ENCODE results near the gene MYO1G.
"Not testable (repeated sequence)": the region's sequence is repeated elsewhere in the genome, so short reads cannot be mapped to it uniquely, and the experiment has no call there.

MYO1G gene

GRCh38 chr7:44936322-44936721, 42.5 kb downstream of the MYO1G start:
- Histone ChIP-seq H3K79me1 (ENCODE audit: low read length) (no peaks in the 10 kb centered on the region), H2AK5ac (ENCODE audit: low read length) (no peak overlapping the region), H3K9ac (ENCODE audit: low read length) (no peak overlapping the region), H2AFZ (ENCODE audit: insufficient read depth, low read length, poor library complexity) (no peak overlapping the region), H2BK120ac (ENCODE audit: insufficient read depth, low read length, poor library complexity) (no peak overlapping the region), H4K8ac (ENCODE audit: low read depth, low read length) (no peak overlapping the region), H3K79me2 (ENCODE audit: control insufficient read depth, insufficient read depth, low read length, poor library complexity) (no peaks in the 10 kb centered on the region), H3K36me3 (ENCODE audit: control insufficient read depth in 1 of 2, insufficient read depth in 2 of 2, low read length in 2 of 2) (no peaks in the 10 kb centered on the region), H2BK5ac (ENCODE audit: low read depth, low read length, poor library complexity) (no peak overlapping the region), H3K23ac (ENCODE audit: low read length) (no peak overlapping the region), H3K4ac (ENCODE audit: low read depth, low read length) (no peak overlapping the region), H3K9me3 (ENCODE audit: insufficient read depth, low read depth, low read length) (no peaks in the 10 kb centered on the region), H3K4me3 (ENCODE audit: low read depth, low read length) (no peak overlapping the region), H4K91ac (ENCODE audit: low read depth, low read length) (no peak overlapping the region), H3K14ac (ENCODE audit: low read length) (no peak overlapping the region), H2BK12ac (ENCODE audit: low read length) (no peak overlapping the region), H3K18ac (ENCODE audit: low read length) (no peak overlapping the region), H3K4me1 (ENCODE audit: control insufficient read depth in 1 of 2, insufficient read depth in 2 of 2, low read length in 2 of 2) (no peaks in the 10 kb centered on the region), H3K27ac (ENCODE audit: low read depth, low read length) (no peak overlapping the region), H4K12ac (ENCODE audit: low read depth, low read length) (no peak overlapping the region), H3K4me2 (ENCODE audit: low read length) (no peak overlapping the region), H3K27me3 (ENCODE audit: insufficient read depth, low read length) (peaks cover 4% of the 10 kb centered on the region)
- no peak for DNase-seq
- no CpG with 5 or more reads among the region's 5 CpGs for WGBS (ENCODE audit: extremely low coverage, insufficient coverage, insufficient read length)

DNA sequence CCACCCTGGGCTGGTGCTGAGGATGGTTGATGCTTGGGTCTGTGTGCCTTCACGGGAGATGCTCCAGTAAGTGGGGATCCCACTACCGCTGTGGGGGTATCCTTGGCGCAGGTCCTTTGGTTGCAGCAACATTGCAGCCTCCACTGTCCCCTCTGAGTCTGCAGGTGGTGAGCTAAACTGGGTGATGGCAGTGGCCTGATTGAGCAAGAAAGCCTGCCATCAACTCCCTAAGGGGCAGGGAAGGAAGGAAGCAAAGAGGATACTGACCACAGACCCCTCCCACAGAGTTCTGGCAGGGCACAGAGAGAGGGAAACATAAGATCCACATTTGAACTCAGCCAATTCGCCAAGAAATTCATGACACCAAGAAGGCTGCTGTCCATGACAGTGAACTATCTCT, 43.2 kb downstream of the MYO1G start:
- H2AFZ ChIP-seq (ENCODE audit: insufficient read depth, low read length, poor library complexity): no peak overlapping the region
- H3K4me3 ChIP-seq (ENCODE audit: low read depth, low read length): no peak overlapping the region
- H3K4me2 ChIP-seq (ENCODE audit: low read length): no peak overlapping the region
- H4K91ac ChIP-seq (ENCODE audit: low read depth, low read length): no peak overlapping the region
- H3K4ac ChIP-seq (ENCODE audit: low read depth, low read length): no peak overlapping the region
- no peak overlapping the region for H2BK120ac ChIP-seq (ENCODE audit: insufficient read depth, low read length, poor library complexity)
- no peak overlapping the region for H3K14ac ChIP-seq (ENCODE audit: low read length)
- no peak overlapping the region for H3K27ac ChIP-seq (ENCODE audit: low read depth, low read length)
- no peak overlapping the region for H2BK5ac ChIP-seq (ENCODE audit: low read depth, low read length, poor library complexity)
- H2BK12ac ChIP-seq (ENCODE audit: low read length): no peak overlapping the region
- peaks cover 4% of the 10 kb centered on the region for H3K27me3 ChIP-seq (ENCODE audit: insufficient read depth, low read length)
- no CpG with 5 or more reads among the region's 4 CpGs for WGBS (ENCODE audit: extremely low coverage, insufficient coverage, insufficient read length)
- no peaks in the 10 kb centered on the region for H3K36me3 ChIP-seq (ENCODE audit: control insufficient read depth in 1 of 2, insufficient read depth in 2 of 2, low read length in 2 of 2)
- DNase-seq: no peak
- no peaks in the 10 kb centered on the region for H3K79me1 ChIP-seq (ENCODE audit: low read length)
- no peak overlapping the region for H3K18ac ChIP-seq (ENCODE audit: low read length)
- no peaks in the 10 kb centered on the region for H3K9me3 ChIP-seq (ENCODE audit: insufficient read depth, low read depth, low read length)
- H4K8ac ChIP-seq (ENCODE audit: low read depth, low read length): no peak overlapping the region
- H3K9ac ChIP-seq (ENCODE audit: low read length): no peak overlapping the region
- H4K12ac ChIP-seq (ENCODE audit: low read depth, low read length): no peak overlapping the region
- H3K4me1 ChIP-seq (ENCODE audit: control insufficient read depth in 1 of 2, insufficient read depth in 2 of 2, low read length in 2 of 2): no peaks in the 10 kb centered on the region
- no peak overlapping the region for H2AK5ac ChIP-seq (ENCODE audit: low read length)
- no peak overlapping the region for H3K23ac ChIP-seq (ENCODE audit: low read length)
- H3K79me2 ChIP-seq (ENCODE audit: control insufficient read depth, insufficient read depth, low read length, poor library complexity): no peaks in the 10 kb centered on the region

DNA sequence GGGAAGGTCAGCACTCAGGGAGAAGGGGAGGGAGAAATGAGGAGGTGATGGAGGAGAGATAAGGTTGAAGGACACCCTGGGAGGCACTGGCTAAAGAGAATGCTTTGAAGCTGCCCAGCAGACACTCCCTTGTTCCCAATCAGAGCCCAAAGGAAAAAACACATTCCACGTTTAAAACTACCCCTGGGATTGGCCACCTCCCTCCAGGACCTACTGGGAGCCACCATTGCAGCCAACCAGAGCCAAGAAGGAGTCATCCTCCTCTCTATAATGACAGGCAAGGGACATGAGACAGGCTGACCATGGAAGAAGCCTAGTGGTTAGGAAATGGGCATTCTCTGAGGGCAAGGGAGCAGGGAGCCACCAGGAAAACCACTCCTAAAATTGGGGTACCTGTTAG, 43.8 kb downstream of the MYO1G start:
- H4K12ac ChIP-seq (ENCODE audit: low read depth, low read length): no peak overlapping the region
- no CpG with 5 or more reads among the region's 1 CpG for WGBS (ENCODE audit: extremely low coverage, insufficient coverage, insufficient read length)
- H3K27ac ChIP-seq (ENCODE audit: low read depth, low read length): no peak overlapping the region
- no peak overlapping the region for H3K4me2 ChIP-seq (ENCODE audit: low read length)
- no peaks in the 10 kb centered on the region for H3K4me1 ChIP-seq (ENCODE audit: control insufficient read depth in 1 of 2, insufficient read depth in 2 of 2, low read length in 2 of 2)
- no peak overlapping the region for H3K9ac ChIP-seq (ENCODE audit: low read length)
- H3K79me1 ChIP-seq (ENCODE audit: low read length): no peaks in the 10 kb centered on the region
- no peak overlapping the region for H2AFZ ChIP-seq (ENCODE audit: insufficient read depth, low read length, poor library complexity)
- H3K9me3 ChIP-seq (ENCODE audit: insufficient read depth, low read depth, low read length): no peaks in the 10 kb centered on the region
- no peak overlapping the region for H2BK5ac ChIP-seq (ENCODE audit: low read depth, low read length, poor library complexity)
- no peak overlapping the region for H3K23ac ChIP-seq (ENCODE audit: low read length)
- H3K18ac ChIP-seq (ENCODE audit: low read length): no peak overlapping the region
- peaks cover 4% of the 10 kb centered on the region for H3K27me3 ChIP-seq (ENCODE audit: insufficient read depth, low read length)
- H3K79me2 ChIP-seq (ENCODE audit: control insufficient read depth, insufficient read depth, low read length, poor library complexity): no peaks in the 10 kb centered on the region
- H3K4ac ChIP-seq (ENCODE audit: low read depth, low read length): no peak overlapping the region
- no peak overlapping the region for H2AK5ac ChIP-seq (ENCODE audit: low read length)
- no peaks in the 10 kb centered on the region for H3K36me3 ChIP-seq (ENCODE audit: control insufficient read depth in 1 of 2, insufficient read depth in 2 of 2, low read length in 2 of 2)
- peak in 1 of 2 donors; percentile 12 for DNase-seq
- no peak overlapping the region for H4K91ac ChIP-seq (ENCODE audit: low read depth, low read length)
- H4K8ac ChIP-seq (ENCODE audit: low read depth, low read length): no peak overlapping the region
- H3K4me3 ChIP-seq (ENCODE audit: low read depth, low read length): no peak overlapping the region
- no peak overlapping the region for H2BK12ac ChIP-seq (ENCODE audit: low read length)
- no peak overlapping the region for H3K14ac ChIP-seq (ENCODE audit: low read length)
- H2BK120ac ChIP-seq (ENCODE audit: insufficient read depth, low read length, poor library complexity): no peak overlapping the region

GRCh38 chr7:44934510-44934909, 44.3 kb downstream of the MYO1G start:
- not testable (repeated sequence) for H2BK12ac ChIP-seq (ENCODE audit: low read length); H3K27ac ChIP-seq (ENCODE audit: low read depth, low read length); H2AFZ ChIP-seq (ENCODE audit: insufficient read depth, low read length, poor library complexity); H3K79me2 ChIP-seq (ENCODE audit: control insufficient read depth, insufficient read depth, low read length, poor library complexity); H3K18ac ChIP-seq (ENCODE audit: low read length); H4K91ac ChIP-seq (ENCODE audit: low read depth, low read length); H3K23ac ChIP-seq (ENCODE audit: low read length); H3K4me2 ChIP-seq (ENCODE audit: low read length); H3K79me1 ChIP-seq (ENCODE audit: low read length); H2AK5ac ChIP-seq (ENCODE audit: low read length); H3K27me3 ChIP-seq (ENCODE audit: insufficient read depth, low read length); H3K4ac ChIP-seq (ENCODE audit: low read depth, low read length); H4K8ac ChIP-seq (ENCODE audit: low read depth, low read length); H3K9ac ChIP-seq (ENCODE audit: low read length); H3K14ac ChIP-seq (ENCODE audit: low read length); H2BK5ac ChIP-seq (ENCODE audit: low read depth, low read length, poor library complexity); H2BK120ac ChIP-seq (ENCODE audit: insufficient read depth, low read length, poor library complexity); H3K9me3 ChIP-seq (ENCODE audit: insufficient read depth, low read depth, low read length); H3K36me3 ChIP-seq (ENCODE audit: control insufficient read depth in 1 of 2, insufficient read depth in 2 of 2, low read length in 2 of 2); H4K12ac ChIP-seq (ENCODE audit: low read depth, low read length); H3K4me3 ChIP-seq (ENCODE audit: low read depth, low read length); H3K4me1 ChIP-seq (ENCODE audit: control insufficient read depth in 1 of 2, insufficient read depth in 2 of 2, low read length in 2 of 2)
- DNase-seq: peak in 1 of 2 donors; percentile 51
- WGBS (ENCODE audit: extremely low coverage, insufficient coverage, insufficient read length): no CpG with 5 or more reads among the region's 5 CpGs
